HCT116 (cell line): Measurements from ENCODE around the gene CHMP1B. TPM values are rescaled to one million over a fixed set of nuclear protein-coding genes. Genes with fewer than 3 reads are reported as not detected.

Experiments used
- ATAC-seq: fragments of 200-7000 bp; cut with Tn5 transposase; 2 replicates; pipeline ENCODE4 v1.9.1; 2020; ENCODE audit warnings: mild to moderate bottlenecking, moderate library complexity
- BruUV-seq: library from RNA; stranded (reverse); fragments of 400-500 nt; replicated peaks from 2 replicates; lab custom pipeline; 2021; lab: Mats Ljungman, UMichigan
- CTCF ChIA-PET: fragments of 300-600 bp; sonication (Branson Sonifier 250); formaldehyde crosslinking; loops from one replicate; lab custom pipeline; 2021; ENCODE audit warnings: antibody characterized with exemption; lab: Charles Lee
- POLR2A ChIA-PET: fragments of 300-600, 350-600 bp; sonication (Branson Sonifier 250); formaldehyde crosslinking; loops from one replicate; lab custom pipeline; 2021; ENCODE audit warnings: antibody characterized with exemption; lab: Charles Lee
- RAD21 ChIA-PET, 2 experiments: fragments of 300-600 bp; sonication (Branson Sonifier 250); formaldehyde crosslinking; loops; one replicate each; lab custom pipeline; 2023; ENCODE audit warnings: low total read pairs in 2 of 2; ENCODE audit not compliant: uncharacterized antibody in 2 of 2, unreplicated experiment in 2 of 2, low non-redundant PET in 1 of 2; lab: Charles Lee
- DNase-seq: peaks from one replicate; pipeline ENCODE4 v3.0.0-alpha.2; 2010; ENCODE audit warnings: low read depth, low spot score
- H2AFZ ChIP-seq: fragments of 200-600 bp; shearing (Covaris generic), sonication (generic); 2 replicates; pipeline ENCODE4 v1.6.1; 2017; ENCODE audit warnings: low read depth, mixed run types, mixed read lengths, antibody characterized with exemption, low read length; ENCODE audit not compliant: poor library complexity, severe bottlenecking
- H3K27ac ChIP-seq: 2 replicates; pipeline ENCODE4 v1.5.1; 2012; ENCODE audit warnings: low read depth, low read length
- H3K27me3 ChIP-seq: fragments of 200-600 bp; sonication (generic); 2 replicates; pipeline ENCODE4 v1.6.1; 2016; ENCODE audit warnings: mixed run types, low read length, mixed read lengths; ENCODE audit not compliant: insufficient read depth
- H3K36me3 ChIP-seq, 2 experiments: fragments of 200-500 bp in 1 of 2; fragments of 200-600 bp in 1 of 2; sonication (Bioruptor generic) in 1 of 2; sonication (generic) in 1 of 2; 2 replicates each; pipeline versions ENCODE4 v1.5.1 to v1.6.1; 2014 to 2016; ENCODE audit warnings: low read length in 2 of 2, inconsistent platforms in 1 of 2, mixed read lengths in 1 of 2, mixed run types in 1 of 2; ENCODE audit not compliant: insufficient read depth in 2 of 2, control insufficient read depth in 1 of 2
- H3K4me1 ChIP-seq, 2 experiments: fragments of 200-600 bp in 1 of 2; sonication (generic) in 1 of 2; 2 replicates each; pipeline versions ENCODE4 v1.5.1 to v1.6.1; 2012 to 2017; ENCODE audit warnings: low read length in 2 of 2, inconsistent platforms in 1 of 2, mild to moderate bottlenecking in 1 of 2, mixed read lengths in 1 of 2, mixed run types in 1 of 2, moderate library complexity in 1 of 2; ENCODE audit not compliant: insufficient read depth in 2 of 2, control insufficient read depth in 1 of 2
- H3K4me2 ChIP-seq: fragments of 200-600 bp; sonication (generic); 2 replicates; pipeline ENCODE4 v1.6.1; 2017; ENCODE audit warnings: mixed run types, low read length, mixed read lengths
- H3K4me3 ChIP-seq, 2 experiments: fragments of 200-600 bp in 1 of 2; sonication (generic) in 1 of 2; replicated peaks in 1 of 2; 2 replicates each; pipeline ENCODE4 v1.5.1; 2011 to 2016; ENCODE audit warnings: low read length in 2 of 2, control low read depth in 1 of 2, low read depth in 1 of 2, mild to moderate bottlenecking in 1 of 2, mixed read lengths in 1 of 2, mixed run types in 1 of 2
- H3K79me2 ChIP-seq: fragments of 200-600 bp; sonication (generic); 2 replicates; pipeline ENCODE4 v1.6.1; 2017; ENCODE audit warnings: mild to moderate bottlenecking, mixed run types, low read length, moderate library complexity, mixed read lengths; ENCODE audit not compliant: insufficient read depth
- H3K9ac ChIP-seq: fragments of 200-600 bp; sonication (generic); 2 replicates; pipeline ENCODE4 v1.6.1; 2016; ENCODE audit warnings: low read length, mixed read lengths
- H3K9me2 ChIP-seq: fragments of 200-600 bp; sonication (generic), shearing (Covaris generic); 2 replicates; pipeline ENCODE4 v1.6.1; 2017; ENCODE audit warnings: mixed run types, mild to moderate bottlenecking, moderate library complexity; ENCODE audit not compliant: insufficient read depth
- H3K9me3 ChIP-seq, 2 experiments: fragments of 200-500 bp in 1 of 2; fragments of 200-600 bp in 1 of 2; sonication (Bioruptor generic) in 1 of 2; sonication (generic) in 1 of 2; 2 replicates each; pipeline ENCODE4 v1.6.1; 2014 to 2017; ENCODE audit warnings: low read length in 2 of 2, mixed read lengths in 2 of 2, inconsistent platforms in 1 of 2, low read depth in 1 of 2, mild to moderate bottlenecking in 1 of 2, mixed run types in 1 of 2, moderate library complexity in 1 of 2; ENCODE audit not compliant: control insufficient read depth in 1 of 2, insufficient read depth in 1 of 2
- H4K20me1 ChIP-seq: fragments of 200-600 bp; sonication (generic), shearing (Covaris generic); 2 replicates; pipeline ENCODE4 v1.6.1; 2017; ENCODE audit warnings: mixed run types, mild to moderate bottlenecking, moderate library complexity; ENCODE audit not compliant: insufficient read depth
- ATF3 ChIP-seq: IDR thresholded peaks from 2 replicates; pipeline ENCODE4 v1.6.1; 2012
- CBX3 ChIP-seq: IDR thresholded peaks from 2 replicates; pipeline ENCODE4 v1.6.1; 2012; ENCODE audit warnings: low read depth
- CEBPB ChIP-seq: IDR thresholded peaks from 2 replicates; pipeline ENCODE4 v1.6.1; 2012; ENCODE audit warnings: low read depth
- EGR1 ChIP-seq: IDR thresholded peaks from 2 replicates; pipeline ENCODE4 v1.6.1; 2012; ENCODE audit warnings: low read depth
- EZH2phosphoT487 ChIP-seq: fragments of 200-600 bp; IDR thresholded peaks from 2 replicates; pipeline ENCODE4 v1.6.1; 2018; ENCODE audit warnings: antibody characterized with exemption, borderline replicate concordance
- FOSL1 ChIP-seq: IDR thresholded peaks from 2 replicates; pipeline ENCODE4 v1.6.1; 2012; ENCODE audit warnings: low read depth
- JUND ChIP-seq: IDR thresholded peaks from 2 replicates; pipeline ENCODE4 v1.6.1; 2012
- MAX ChIP-seq: IDR thresholded peaks from 2 replicates; pipeline ENCODE4 v1.6.1; 2012
- RAD21 ChIP-seq: IDR thresholded peaks from 2 replicates; pipeline ENCODE4 v1.6.1; 2012; ENCODE audit warnings: low read depth, mild to moderate bottlenecking
- SIN3A ChIP-seq: IDR thresholded peaks from 2 replicates; pipeline ENCODE4 v1.6.1; 2012; ENCODE audit warnings: low read depth
- SP1 ChIP-seq: IDR thresholded peaks from 2 replicates; pipeline ENCODE4 v1.6.1; 2012; ENCODE audit warnings: low read depth
- SRF ChIP-seq: IDR thresholded peaks from 2 replicates; pipeline ENCODE4 v1.6.1; 2012; ENCODE audit warnings: low read depth
- TCF7L2 ChIP-seq: IDR thresholded peaks from 2 replicates; pipeline ENCODE4 v1.7.0; 2011; ENCODE audit warnings: borderline replicate concordance, inconsistent platforms; ENCODE audit not compliant: insufficient read depth, insufficient read length; ENCODE audit errors: extremely low read depth
- ZBTB33 ChIP-seq: IDR thresholded peaks from 2 replicates; pipeline ENCODE4 v1.6.1; 2011; ENCODE audit warnings: mild to moderate bottlenecking, low read length, moderate library complexity; ENCODE audit not compliant: insufficient replicate concordance; ENCODE audit errors: extremely low read depth
- intact Hi-C: fragments of 100-400 bp; cut with micrococcal nuclease; formaldehyde crosslinking; loops from 2 replicates; pipeline ENCODE4 v1.10.0; 2022
- total RNA-seq: library from RNA; stranded (reverse); gene quantifications from one replicate; pipeline ENCODE4 v1.2.1, GENCODE V29; 2021; ENCODE audit not compliant: unreplicated experiment

Gene CHMP1B
- total RNA-seq, 1 experiment from 2014 or later = 30.3 TPM

- Histone ChIP-seq H3K79me2 (no peaks in the 10 kb centered on the region), H3K4me1 (peaks cover 36 to 57% of the 10 kb centered on the region in 2 experiments), H3K4me3 (no peak overlapping the region), H3K27me3 (no peaks in the 10 kb centered on the region), H2AFZ (peak overlapping the region; percentile 19), H4K20me1 (no peaks in the 10 kb centered on the region), H3K36me3 (no peaks in the 10 kb centered on the region), H3K9me3 (no peaks in the 10 kb centered on the region), H3K27ac (no peak overlapping the region; the same call in 1 of the 2 replicates), H3K9me2 (no peaks in the 10 kb centered on the region), H3K9ac (no peak overlapping the region), H3K4me2 (peak overlapping the region; percentile 64)
- BruUV-seq = no TSS peak
- no peak for DNase-seq
- intact Hi-C loops = no loop called here
- TF ChIP-seq MAX = no peak
- TF ChIP-seq CEBPB = no peak
- no peak for TF ChIP-seq JUND
- no peak for TF ChIP-seq ATF3
- no peak for TF ChIP-seq CBX3
- ChIA-PET RAD21 (no interaction called here), CTCF (interaction anchor here (0.9 to 1.7 kb wide), 6 partner anchors 8 to 205 kb away, joined by 3 to 6 read pairs (median 4); no protein-coding TSS in a partner anchor), POLR2A (interaction anchor here (1.5 kb wide), 1 partner anchor 8 kb away, joined by 3 read pairs; no protein-coding TSS in a partner anchor)
- no peak for ATAC-seq
Observed at GRCh38 chr18:11860594-11861450, 9.6 kb downstream of the CHMP1B start.

GRCh38 chr18:11861583-11862288 lies 10.5 kb downstream of the CHMP1B start:
- no peak overlapping the region for H3K4me2 ChIP-seq
- no peaks in the 10 kb centered on the region for H4K20me1 ChIP-seq
- H3K4me1 ChIP-seq = peaks cover 27 to 48% of the 10 kb centered on the region in 2 experiments
- DNase-seq = no peak
- no peaks in the 10 kb centered on the region for H3K79me2 ChIP-seq
- no peaks in the 10 kb centered on the region for H3K9me2 ChIP-seq
- H3K9me3 ChIP-seq = no peaks in the 10 kb centered on the region
- ATAC-seq = no peak
- H3K27me3 ChIP-seq = no peaks in the 10 kb centered on the region
- H3K4me3 ChIP-seq = no peak overlapping the region
- RAD21 ChIA-PET = no interaction called here
- no peak overlapping the region for H2AFZ ChIP-seq
- H3K9ac ChIP-seq = no peak overlapping the region
- CTCF ChIA-PET = no interaction called here
- H3K27ac ChIP-seq = no peak overlapping the region
- no peaks in the 10 kb centered on the region for H3K36me3 ChIP-seq
- BruUV-seq = no TSS peak
- POLR2A ChIA-PET = no interaction called here
- intact Hi-C loops = no loop called here
- TF ChIP-seq EZH2phosphoT487 (no peak), RAD21 (no peak), FOSL1 (no peak), SP1 (no peak), SIN3A (no peak), EGR1 (no peak), TCF7L2 (no peak), SRF (no peak), ZBTB33 (no peak)
